AG09309 (cell line): ENCODE data around the gene CAPN5.

ENCODE experiments used
- DNase-seq: peaks from one replicate; pipeline ENCODE4 v3.0.0-alpha.2; 2010; ENCODE audit warnings: low read depth
- H3K4me3 ChIP-seq: 2 replicates; pipeline ENCODE4 v1.5.1; 2011; ENCODE audit warnings: mild to moderate bottlenecking, low read depth, low read length, moderate library complexity; ENCODE audit not compliant: control insufficient read depth
- CTCF ChIP-seq: IDR thresholded peaks from 2 replicates; pipeline ENCODE4 v1.5.1; 2011; ENCODE audit warnings: mild to moderate bottlenecking, low read depth, low read length, inconsistent platforms; ENCODE audit not compliant: insufficient read depth, control insufficient read depth; ENCODE audit errors: missing control alignments

CAPN5 gene

GRCh38 chr11:77144857-77145428, 78.2 kb downstream of the CAPN5 start:
- no peak for TF ChIP-seq CTCF
- DNase-seq: no peak
- H3K4me3 ChIP-seq: no peak overlapping the region

GRCh38 chr11:77146261-77147035, 79.7 kb downstream of the CAPN5 start:
- DNase-seq: no peak
- H3K4me3 ChIP-seq: no peak overlapping the region
- no peak for TF ChIP-seq CTCF

- no peak for DNase-seq
- no peak for TF ChIP-seq CTCF
- no peak overlapping the region for H3K4me3 ChIP-seq
Measured at GRCh38 chr11:77147036-77147315, 80.2 kb downstream of the CAPN5 start.

- no peak overlapping the region for H3K4me3 ChIP-seq
- TF ChIP-seq CTCF: no peak
- no peak for DNase-seq
Measured at GRCh38 chr11:77147668-77148321, 81.0 kb downstream of the CAPN5 start.

GRCh38 chr11:77148963-77149715, 82.4 kb downstream of the CAPN5 start:
- no peak for TF ChIP-seq CTCF
- no peak for DNase-seq
- no peak overlapping the region for H3K4me3 ChIP-seq

GRCh38 chr11:77149716-77150392, 83.1 kb downstream of the CAPN5 start:
- no peak overlapping the region for H3K4me3 ChIP-seq
- DNase-seq: no peak
- TF ChIP-seq CTCF: no peak
